Mesendoderm (in vitro differentiated cells): Measurements from ENCODE around the gene LRRC73.

ENCODE experiments used
- DNase-seq: peaks from one replicate; pipeline ENCODE4 v3.0.0; 2013
- H2AK5ac ChIP-seq: 2 replicates; pipeline ENCODE4 v1.6.1; 2013; ENCODE audit warnings: low read length, inconsistent platforms
- H2BK120ac ChIP-seq: 2 replicates; pipeline ENCODE4 v1.6.1; 2013; ENCODE audit warnings: low read depth, mild to moderate bottlenecking, low read length, moderate library complexity, mixed read lengths
- H2BK15ac ChIP-seq: replicated peaks from 2 replicates; pipeline ENCODE4 v1.6.1; 2013; ENCODE audit warnings: low read depth, mild to moderate bottlenecking, moderate library complexity
- H2BK5ac ChIP-seq: 2 replicates; pipeline ENCODE4 v1.6.1; 2013; ENCODE audit warnings: low read length, inconsistent platforms
- H3K18ac ChIP-seq: 2 replicates; pipeline ENCODE4 v1.6.1; 2013; ENCODE audit warnings: mild to moderate bottlenecking, low read length, mixed read lengths
- H3K23ac ChIP-seq: one replicate; pipeline ENCODE4 v1.6.1; 2013; ENCODE audit warnings: low read length
- H3K27ac ChIP-seq: 2 replicates; pipeline ENCODE4 v1.5.1; 2013; ENCODE audit warnings: low read depth, mild to moderate bottlenecking, inconsistent platforms, low read length, moderate library complexity
- H3K27me3 ChIP-seq: 2 replicates; pipeline ENCODE4 v1.6.1; 2013; ENCODE audit warnings: low read length, control low read depth, mild to moderate bottlenecking, inconsistent platforms; ENCODE audit not compliant: insufficient read depth, poor library complexity
- H3K36me3 ChIP-seq: 2 replicates; pipeline ENCODE4 v1.6.1; 2013; ENCODE audit warnings: low read length, inconsistent platforms; ENCODE audit not compliant: control insufficient read depth, insufficient read depth
- H3K4ac ChIP-seq: one replicate; pipeline ENCODE4 v1.6.1; 2013; ENCODE audit warnings: low read depth, mild to moderate bottlenecking, low read length, moderate library complexity
- H3K4me1 ChIP-seq: 2 replicates; pipeline ENCODE4 v1.6.1; 2013; ENCODE audit warnings: low read depth, low read length, inconsistent platforms; ENCODE audit not compliant: control insufficient read depth
- H3K4me2 ChIP-seq: 2 replicates; pipeline ENCODE4 v1.6.1; 2013; ENCODE audit warnings: low read length
- H3K4me3 ChIP-seq: 2 replicates; pipeline ENCODE4 v1.5.1; 2013; ENCODE audit warnings: mild to moderate bottlenecking, low read length
- H3K56ac ChIP-seq: one replicate; pipeline ENCODE4 v1.6.1; 2013; ENCODE audit warnings: low read length
- H3K79me1 ChIP-seq: 2 replicates; pipeline ENCODE4 v1.6.1; 2013; ENCODE audit warnings: low read length, inconsistent platforms
- H3K79me2 ChIP-seq: 2 replicates; pipeline ENCODE4 v1.6.1; 2013; ENCODE audit warnings: mild to moderate bottlenecking, low read length; ENCODE audit not compliant: control insufficient read depth, insufficient read depth
- H3K9ac ChIP-seq: 2 replicates; pipeline ENCODE4 v1.6.1; 2013; ENCODE audit warnings: low read length, inconsistent platforms
- H4K5ac ChIP-seq: one replicate; pipeline ENCODE4 v1.6.1; 2013; ENCODE audit warnings: low read length
- H4K8ac ChIP-seq: one replicate; pipeline ENCODE4 v1.6.1; 2013; ENCODE audit warnings: low read depth, mild to moderate bottlenecking, control low read depth, low read length, moderate library complexity
- WGBS: extraction: QIAGEN DNeasy Blood & Tissue Kit; methylation state at CpG from one replicate; pipeline ENCODE4 v1.1.7; 2013; ENCODE audit warnings: low lambda C conversion rate, missing lambda C conversion rate; ENCODE audit not compliant: insufficient coverage; ENCODE audit errors: extremely low coverage; 5-methylcytosine and 5-hydroxymethylcytosine counted together

LRRC73 gene

GRCh38 chr6:43494321-43494720, 15.8 kb downstream of the LRRC73 start:
- Histone ChIP-seq H4K5ac (no peak overlapping the region), H3K18ac (no peak overlapping the region), H2BK5ac (no peak overlapping the region), H2BK15ac (no peak overlapping the region), H4K8ac (no peak overlapping the region), H2BK120ac (no peak overlapping the region), H3K4me1 (peaks cover 7% of the 10 kb centered on the region), H3K36me3 (no peaks in the 10 kb centered on the region), H2AK5ac (no peak overlapping the region), H3K4ac (no peak overlapping the region), H3K27ac (no peak overlapping the region), H3K9ac (no peak overlapping the region), H3K23ac (no peak overlapping the region), H3K79me2 (peaks cover 19% of the 10 kb centered on the region), H3K27me3 (no peaks in the 10 kb centered on the region), H3K56ac (no peak overlapping the region), H3K4me2 (no peak overlapping the region), H3K4me3 (no peak overlapping the region), H3K79me1 (peaks cover 31% of the 10 kb centered on the region)
- no peak for DNase-seq
- WGBS: no CpG with 5 or more reads among the region's 6 CpGs

- Histone ChIP-seq H3K23ac (no peak overlapping the region), H3K79me1 (peaks cover 31% of the 10 kb centered on the region), H4K5ac (no peak overlapping the region), H3K18ac (no peak overlapping the region), H2BK5ac (no peak overlapping the region), H2BK120ac (no peak overlapping the region), H2AK5ac (no peak overlapping the region), H3K4ac (no peak overlapping the region), H3K27ac (no peak overlapping the region), H4K8ac (no peak overlapping the region), H2BK15ac (no peak overlapping the region), H3K9ac (no peak overlapping the region), H3K36me3 (no peaks in the 10 kb centered on the region), H3K56ac (no peak overlapping the region), H3K27me3 (no peaks in the 10 kb centered on the region), H3K4me1 (peaks cover 7% of the 10 kb centered on the region), H3K4me3 (no peak overlapping the region), H3K4me2 (no peak overlapping the region), H3K79me2 (peaks cover 19% of the 10 kb centered on the region)
- no peak for DNase-seq
- WGBS: no CpG with 5 or more reads among the region's 7 CpGs
Measured at GRCh38 chr6:43493833-43494232, 16.3 kb downstream of the LRRC73 start.

GRCh38 chr6:43493230-43493629, 16.9 kb downstream of the LRRC73 start:
- no peak overlapping the region for H3K4me2 ChIP-seq
- no peak for DNase-seq

GRCh38 chr6:43492673-43493072, 17.5 kb downstream of the LRRC73 start:
- Histone ChIP-seq H2BK15ac (no peak overlapping the region), H4K5ac (no peak overlapping the region), H2BK120ac (no peak overlapping the region), H3K56ac (no peak overlapping the region), H3K23ac (no peak overlapping the region), H4K8ac (no peak overlapping the region), H3K9ac (no peak overlapping the region), H3K4me3 (no peak overlapping the region), H2AK5ac (no peak overlapping the region), H3K4ac (no peak overlapping the region), H3K4me1 (peaks cover 7% of the 10 kb centered on the region), H3K36me3 (no peaks in the 10 kb centered on the region), H3K79me2 (peaks cover 19% of the 10 kb centered on the region), H3K27ac (no peak overlapping the region), H2BK5ac (no peak overlapping the region), H3K4me2 (no peak overlapping the region), H3K27me3 (no peaks in the 10 kb centered on the region), H3K79me1 (peaks cover 31% of the 10 kb centered on the region), H3K18ac (no peak overlapping the region)
- WGBS: no CpG with 5 or more reads among the region's 3 CpGs
- no peak for DNase-seq

More at GRCh38 chr6:43493230-43493629, 16.9 kb downstream of the LRRC73 start:
- H3K79me2 ChIP-seq: peaks cover 19% of the 10 kb centered on the region
- no peak overlapping the region for H4K5ac ChIP-seq
- H2BK120ac ChIP-seq: no peak overlapping the region
- no peak overlapping the region for H2BK5ac ChIP-seq
- no peaks in the 10 kb centered on the region for H3K27me3 ChIP-seq
- H2BK15ac ChIP-seq: no peak overlapping the region
- no peak overlapping the region for H3K4me3 ChIP-seq
- peaks cover 31% of the 10 kb centered on the region for H3K79me1 ChIP-seq
- peaks cover 7% of the 10 kb centered on the region for H3K4me1 ChIP-seq
- no CpG with 5 or more reads among the region's 2 CpGs for WGBS
- H3K9ac ChIP-seq: no peak overlapping the region
- H3K27ac ChIP-seq: no peak overlapping the region
- H4K8ac ChIP-seq: no peak overlapping the region
- no peak overlapping the region for H2AK5ac ChIP-seq
- no peak overlapping the region for H3K56ac ChIP-seq
- H3K36me3 ChIP-seq: no peaks in the 10 kb centered on the region
- no peak overlapping the region for H3K23ac ChIP-seq
- no peak overlapping the region for H3K18ac ChIP-seq
- H3K4ac ChIP-seq: no peak overlapping the region

GRCh38 chr6:43491750-43492661, 18.1 kb downstream of the LRRC73 start:
- Histone ChIP-seq H2BK120ac (no peak overlapping the region), H3K9ac (no peak overlapping the region), H3K4me3 (no peak overlapping the region), H3K4ac (no peak overlapping the region), H3K27me3 (no peaks in the 10 kb centered on the region), H3K4me1 (peaks cover 2% of the 10 kb centered on the region), H3K79me1 (peaks cover 31% of the 10 kb centered on the region), H3K36me3 (no peaks in the 10 kb centered on the region), H2AK5ac (no peak overlapping the region), H3K79me2 (peaks cover 21% of the 10 kb centered on the region), H2BK15ac (no peak overlapping the region), H3K4me2 (no peak overlapping the region), H3K27ac (no peak overlapping the region), H4K8ac (no peak overlapping the region), H3K18ac (no peak overlapping the region), H3K56ac (no peak overlapping the region), H4K5ac (no peak overlapping the region), H3K23ac (no peak overlapping the region), H2BK5ac (no peak overlapping the region)
- no peak for DNase-seq
- no CpG with 5 or more reads among the region's 10 CpGs for WGBS
